K562 (cell line): ENCODE measurements around the gene PPP1R13B. TPM values are rescaled to one million over a fixed set of nuclear protein-coding genes. Genes with fewer than 3 reads are reported as not detected.

Experiments
- ATAC-seq: fragments of 200-7000 bp; cut with Tn5 transposase; 3 replicates; pipeline ENCODE4 v1.9.1; 2020; ENCODE audit warnings: moderate library complexity
- BruUV-seq: library from RNA; stranded (reverse); fragments of 400-500 nt; replicated peaks from 2 replicates; lab custom pipeline; 2021; lab: Mats Ljungman, UMichigan
- CTCF ChIA-PET: fragments of 300-600 bp; formaldehyde crosslinking; extraction: SDS; loops from one replicate; lab custom pipeline; 2021; ENCODE audit warnings: low intra/inter-chr PET ratio; lab: Yijun Ruan, JAX
- POLR2A ChIA-PET: fragments of 300-600, 350-650 bp; sonication (Branson Sonifier 250); formaldehyde crosslinking; extraction: SDS; loops from one replicate; lab custom pipeline; 2021; ENCODE audit warnings: antibody characterized with exemption, inconsistent platforms; lab: Yijun Ruan, JAX
- DNase-seq, 4 experiments: peaks; one replicate each; pipeline versions ENCODE4 v3.0.0 to v3.0.0-alpha.2; 2011 to 2018; ENCODE audit warnings: low spot score in 3 of 4, mixed read lengths in 3 of 4; ENCODE audit errors: extremely low read depth in 1 of 4
- FAIRE-seq: peaks from 2 replicates; lab custom pipeline; 2011; peaks lifted over from hg19 to GRCh38; lab: Jason Lieb, UNC
- H2AFZ ChIP-seq: 2 replicates; pipeline ENCODE4 v1.6.0; 2011; ENCODE audit warnings: low read depth, low read length, control low read depth, inconsistent platforms
- H3K27ac ChIP-seq: fragments of 200-600 bp; 3 replicates; pipeline ENCODE4 v1.8.0; 2011; ENCODE audit warnings: low read depth, mild to moderate bottlenecking, control low read depth, inconsistent platforms, low read length, moderate library complexity, mixed read lengths; ENCODE audit errors: extremely low read depth
- H3K27me3 ChIP-seq, 2 experiments: fragments of 300-600 bp in 1 of 2; 2 replicates in 1 of 2; 3 replicates in 1 of 2; pipeline versions ENCODE4 v1.6.0 to v1.8.0; 2011; ENCODE audit warnings: inconsistent platforms in 2 of 2, low read length in 2 of 2, mild to moderate bottlenecking in 1 of 2, mixed read lengths in 1 of 2, moderate library complexity in 1 of 2; ENCODE audit not compliant: control insufficient read depth in 2 of 2, insufficient read depth in 2 of 2
- H3K36me3 ChIP-seq: fragments of 300-600 bp; 3 replicates; pipeline ENCODE4 v1.8.0; 2011; ENCODE audit warnings: mild to moderate bottlenecking, low read length, inconsistent platforms; ENCODE audit not compliant: control insufficient read depth, insufficient read depth
- H3K4me1 ChIP-seq, 2 experiments: fragments of 200-600 bp in 1 of 2; replicated peaks in 1 of 2; 2 replicates in 1 of 2; 3 replicates in 1 of 2; pipeline versions ENCODE4 v1.5.1 to v1.8.0; 2011; ENCODE audit warnings: inconsistent platforms in 2 of 2, low read length in 2 of 2, mild to moderate bottlenecking in 1 of 2, mixed read lengths in 1 of 2, moderate library complexity in 1 of 2; ENCODE audit not compliant: control insufficient read depth in 2 of 2, insufficient read depth in 2 of 2
- H3K4me2 ChIP-seq: 2 replicates; pipeline ENCODE4 v1.6.1; 2011; ENCODE audit warnings: low read length, control low read depth, inconsistent platforms, mixed read lengths; ENCODE audit not compliant: insufficient read depth
- H3K4me3 ChIP-seq: fragments of 200-600 bp; sonication (generic), shearing (Covaris generic); 2 replicates; pipeline ENCODE4 v1.5.1; 2016; ENCODE audit warnings: control low read depth, inconsistent platforms
- H3K79me2 ChIP-seq: fragments of 200-600 bp; 3 replicates; pipeline ENCODE4 v1.8.0; 2011; ENCODE audit warnings: low read length, inconsistent platforms; ENCODE audit not compliant: control insufficient read depth, insufficient read depth
- H3K9ac ChIP-seq, 2 experiments: 2 replicates each; pipeline versions ENCODE4 v1.6.0 to v1.6.1; 2011; ENCODE audit warnings: low read depth in 2 of 2, low read length in 2 of 2, control low read depth in 1 of 2, inconsistent platforms in 1 of 2, mild to moderate bottlenecking in 1 of 2, mixed read lengths in 1 of 2; ENCODE audit not compliant: insufficient read depth in 1 of 2
- H3K9me1 ChIP-seq: one replicate; pipeline ENCODE4 v1.6.0; 2011; ENCODE audit warnings: inconsistent platforms, mild to moderate bottlenecking, low read length, moderate library complexity; ENCODE audit not compliant: control insufficient read depth, insufficient read depth
- H3K9me3 ChIP-seq: replicated peaks from 2 replicates; pipeline ENCODE4 v1.5.1; 2011; ENCODE audit warnings: low read depth, low read length, inconsistent platforms; ENCODE audit not compliant: control insufficient read depth, insufficient read depth
- H4K20me1 ChIP-seq: replicated peaks from 2 replicates; pipeline ENCODE4 v1.6.1; 2011; ENCODE audit warnings: low read length, inconsistent platforms, mixed read lengths; ENCODE audit not compliant: control insufficient read depth, insufficient read depth
- BMI1 ChIP-seq: fragments of 150-350 bp; IDR thresholded peaks from 2 replicates; pipeline ENCODE4 v1.6.1; 2014; ENCODE audit warnings: low read length
- DEAF1 ChIP-seq: fragments of 450-650 bp; formaldehyde crosslinking; IDR thresholded peaks from 2 replicates; pipeline ENCODE4 v1.4.0; 2020; ENCODE audit warnings: mild to moderate bottlenecking, moderate library complexity
- GMEB1 ChIP-seq: fragments of 250-450 bp; sonication (Bioruptor Pico); IDR thresholded peaks from 2 replicates; pipeline ENCODE4 v1.4.0; 2020; ENCODE audit warnings: mild to moderate bottlenecking
- HMGN3 ChIP-seq: IDR thresholded peaks from 2 replicates; pipeline ENCODE4 v1.6.1; 2011; ENCODE audit warnings: borderline replicate concordance, low read depth, mild to moderate bottlenecking, mixed read lengths, low read length; ENCODE audit not compliant: insufficient read length; ENCODE audit errors: extremely low read depth
- HNRNPLL ChIP-seq: fragments of 200-400 bp; formaldehyde crosslinking; IDR thresholded peaks from 2 replicates; pipeline ENCODE4 v1.6.1; 2017; ENCODE audit warnings: low read length, low read depth, mild to moderate bottlenecking; ENCODE audit not compliant: poor library complexity, severe bottlenecking
- ILF3 ChIP-seq: fragments of 450-650 bp; IDR thresholded peaks from 2 replicates; pipeline ENCODE4 v1.6.1; 2018; ENCODE audit warnings: antibody characterized with exemption, mild to moderate bottlenecking, moderate library complexity, borderline replicate concordance
- SIN3A ChIP-seq, 2 experiments: fragments of 150-350 bp in 1 of 2; IDR thresholded peaks; 2 replicates each; pipeline ENCODE4 v1.6.1; 2011 to 2016; ENCODE audit warnings: borderline replicate concordance in 2 of 2, low read depth in 2 of 2, low read length in 2 of 2, mild to moderate bottlenecking in 2 of 2, moderate library complexity in 2 of 2; ENCODE audit not compliant: control insufficient read depth in 1 of 2
- SMARCA5 ChIP-seq: fragments of 450-650 bp; IDR thresholded peaks from 2 replicates; pipeline ENCODE4 v1.6.1; 2016
- SOX6 ChIP-seq: fragments of 450-650 bp; IDR thresholded peaks from 2 replicates; pipeline ENCODE4 v1.6.1; 2014; ENCODE audit warnings: mild to moderate bottlenecking
- ZNF133 ChIP-seq: fragments of 250-450 bp; sonication (Bioruptor Pico); IDR thresholded peaks from 2 replicates; pipeline ENCODE4 v1.4.0; 2020; ENCODE audit warnings: mild to moderate bottlenecking
- ZNF175 ChIP-seq: fragments of 200-800 bp; sonication (Bioruptor generic); IDR thresholded peaks from 2 replicates; pipeline ENCODE4 v1.6.1; 2016; ENCODE audit warnings: low read depth, mild to moderate bottlenecking, missing genetic modification characterization, missing compliant biosample characterization
- WGBS: fragments of 100-300 bp; shearing (Covaris generic); methylation state at CpG from one replicate; pipeline ENCODE4 v1.1.6; 2016; ENCODE audit warnings: low coverage, mixed read lengths; ENCODE audit not compliant: insufficient coverage; ENCODE audit errors: missing lambda C conversion rate; 5-methylcytosine and 5-hydroxymethylcytosine counted together
- in situ Hi-C: fragments of 300-500 bp; cut with MboI; formaldehyde crosslinking; loops from 4 replicates; pipeline ENCODE4 v1.15.0; 2018; ENCODE audit warnings: inconsistent platforms, mixed read lengths
- intact Hi-C: fragments of 100-400 bp; cut with micrococcal nuclease; formaldehyde crosslinking; loops from 2 replicates; pipeline ENCODE4 v1.14.2; 2022
- polyA plus RNA-seq, 8 experiments: library from polyadenylated mRNA; depleted of rRNA in 4 of 8; stranded (reverse) in 5 of 8; unstranded in 3 of 8; fragments of >200 nt; fragmentation: Nextera tagmentation in 2 of 8; fragmentation: Illumina TruSeq in 1 of 8; extraction: Ambion mirVana in 2 of 8; extraction: Trizol in 1 of 8; gene quantifications; 2 replicates each; pipeline versions ENCODE4 v1.2.1 to v1.2.3, GENCODE V29; 2011 to 2014; ENCODE audit warnings: inconsistent platforms in 1 of 8, missing spikeins in 1 of 8
- total RNA-seq, 7 experiments: library from RNA; depleted of rRNA in 6 of 7; stranded (reverse); fragments of >200 nt in 6 of 7; fragmentation: Illumina TruSeq in 2 of 7; extraction: Trizol in 2 of 7; gene quantifications; 2 replicates each; pipeline versions ENCODE4 v1.2.1 to v1.2.3, GENCODE V29; 2011 to 2021; ENCODE audit warnings: low replicate concordance in 1 of 7

Gene PPP1R13B
- total and polyA plus RNA-seq, 9 of the 15 experiments (the other 6 are each of a cell fraction or from before 2014, with no cell fraction given): 0.03 to 1.7 (median 0.15) TPM

GRCh38 chr14:103883263-103883523 lies 35.8 kb upstream of the PPP1R13B start:
- no peak for TF ChIP-seq SMARCA5
- TF ChIP-seq ZNF175 (CRISPR knock-in tag): no peak
- no peak for TF ChIP-seq HNRNPLL
- TF ChIP-seq HMGN3: no peak
- no peak for TF ChIP-seq SIN3A (IDR thresholded peaks at IDR 0.05; ENCODE audit: borderline replicate concordance in 2 of 2, control insufficient read depth in 1 of 2, low read depth in 2 of 2, low read length in 2 of 2)
- TF ChIP-seq ILF3: no peak
- no peak for TF ChIP-seq BMI1
- no peak for TF ChIP-seq DEAF1
- TF ChIP-seq SOX6: no peak
- TF ChIP-seq ZNF133 (CRISPR knock-in tag): no peak
- no peak for TF ChIP-seq GMEB1 (CRISPR knock-in tag)
- Histone ChIP-seq H3K4me2 (no peak overlapping the region), H3K79me2 (no peaks in the 10 kb centered on the region), H4K20me1 (no peaks in the 10 kb centered on the region; the same call in 1 of the 2 replicates), H3K4me3 (no peak overlapping the region), H2AFZ (no peak overlapping the region), H3K4me1 (peaks cover 0 to 32% of the 10 kb centered on the region in 2 experiments; a peak in 3 of 5 replicates), H3K9me3 (no peaks in the 10 kb centered on the region), H3K9ac (no peak overlapping the region; a peak in 1 of 4 replicates), H3K36me3 (no peaks in the 10 kb centered on the region), H3K9me1 (no peaks in the 10 kb centered on the region), H3K27me3 (peaks cover 0 to 24% of the 10 kb centered on the region in 2 experiments; a peak in 2 of 5 replicates), H3K27ac (no peak overlapping the region)
- FAIRE-seq (no peak), DNase-seq (no peak), ATAC-seq (no peak)
- in situ Hi-C loops (no loop called here), intact Hi-C loops (no loop called here)
- ChIA-PET CTCF (no interaction called here), POLR2A (no interaction called here)
- 10% methylated on average over 2 of the region's 3 CpGs for WGBS
- no TSS peak for BruUV-seq
